Loucy (cell line): ENCODE measurements around the gene TRMT44.

Source experiments
- EZH2phosphoT487 ChIP-seq: fragments of 200-600 bp; IDR thresholded peaks from 2 replicates; pipeline ENCODE4 v1.6.1; 2018; ENCODE audit warnings: antibody characterized with exemption, mild to moderate bottlenecking, moderate library complexity, borderline replicate concordance
- TF ChIP-seq, protein P1 (sequence below): fragments of 200-600 bp; sonication (generic); conservative IDR thresholded peaks from 2 replicates; pipeline ENCODE4 v1.5.1; 2014; ENCODE audit warnings: mild to moderate bottlenecking, antibody characterized with exemption, low read length

GRCh38 chr4:8428288-8429097, 12.1 kb upstream of the TRMT44 start:
- TF ChIP-seq, protein P1, sequence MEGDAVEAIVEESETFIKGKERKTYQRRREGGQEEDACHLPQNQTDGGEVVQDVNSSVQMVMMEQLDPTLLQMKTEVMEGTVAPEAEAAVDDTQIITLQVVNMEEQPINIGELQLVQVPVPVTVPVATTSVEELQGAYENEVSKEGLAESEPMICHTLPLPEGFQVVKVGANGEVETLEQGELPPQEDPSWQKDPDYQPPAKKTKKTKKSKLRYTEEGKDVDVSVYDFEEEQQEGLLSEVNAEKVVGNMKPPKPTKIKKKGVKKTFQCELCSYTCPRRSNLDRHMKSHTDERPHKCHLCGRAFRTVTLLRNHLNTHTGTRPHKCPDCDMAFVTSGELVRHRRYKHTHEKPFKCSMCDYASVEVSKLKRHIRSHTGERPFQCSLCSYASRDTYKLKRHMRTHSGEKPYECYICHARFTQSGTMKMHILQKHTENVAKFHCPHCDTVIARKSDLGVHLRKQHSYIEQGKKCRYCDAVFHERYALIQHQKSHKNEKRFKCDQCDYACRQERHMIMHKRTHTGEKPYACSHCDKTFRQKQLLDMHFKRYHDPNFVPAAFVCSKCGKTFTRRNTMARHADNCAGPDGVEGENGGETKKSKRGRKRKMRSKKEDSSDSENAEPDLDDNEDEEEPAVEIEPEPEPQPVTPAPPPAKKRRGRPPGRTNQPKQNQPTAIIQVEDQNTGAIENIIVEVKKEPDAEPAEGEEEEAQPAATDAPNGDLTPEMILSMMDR, result peak; percentile 57
- TF ChIP-seq EZH2phosphoT487, result no peak
